T-helper 9 cell (primary cell): ENCODE results near the gene OR56B4.
"Not testable (repeated sequence)": the region's sequence is repeated elsewhere in the genome, so short reads cannot be mapped to it uniquely, and the experiment has no call there.

Experiments used
- DNase-seq: peaks from one replicate; pipeline ENCODE4 v3.0.0-alpha.2; 2020
- total RNA-seq, 2 donors: gene quantifications; one replicate each; lab custom pipeline; 2026; lab: John Stamatoyannopoulos, UW

The OR56B4 gene
- 0 reads per million in 2 donors for total RNA-seq

GRCh38 chr11:6107384-6107783 lies at the start of gene OR56B4:
OR56B4 (plus strand) TSS chr11:6107684; CDS start chr11:6107779, 95 bp downstream.
- not testable (repeated sequence) for DNase-seq

- no peak for DNase-seq
These were observed 46.0 kb upstream of the OR56B4 start for GRCh38 chr11:6061475-6061874.

GRCh38 chr11:6062691-6063358 lies 44.7 kb upstream of the OR56B4 start:
- no peak for DNase-seq

- DNase-seq, result no peak
These were observed 40.0 kb upstream of the OR56B4 start for GRCh38 chr11:6067502-6067901.

GRCh38 chr11:6076443-6076842 lies 31.0 kb upstream of the OR56B4 start:
- not testable (repeated sequence) for DNase-seq

- DNase-seq, result no peak
These were observed 29.8 kb upstream of the OR56B4 start for GRCh38 chr11:6077723-6078122.

- no peak for DNase-seq
These were observed 28.0 kb upstream of the OR56B4 start for GRCh38 chr11:6079463-6079862.

- DNase-seq, result no peak
These were observed 24.4 kb upstream of the OR56B4 start for GRCh38 chr11:6083129-6083528.

GRCh38 chr11:6084587-6084986 lies 22.9 kb upstream of the OR56B4 start:
- DNase-seq, result no peak

GRCh38 chr11:6094186-6094585 lies 13.3 kb upstream of the OR56B4 start:
- no peak for DNase-seq

- no peak for DNase-seq
These were observed 11.7 kb upstream of the OR56B4 start for GRCh38 chr11:6095798-6096197.

GRCh38 chr11:6096417-6096816 lies 11.1 kb upstream of the OR56B4 start:
- DNase-seq, result no peak

GRCh38 chr11:6099577-6099976 lies 7.9 kb upstream of the OR56B4 start:
- no peak for DNase-seq

- no peak for DNase-seq
These were observed 2.5 kb downstream of the OR56B4 start for GRCh38 chr11:6110011-6110410.

- no peak for DNase-seq
These were observed 4.2 kb downstream of the OR56B4 start for GRCh38 chr11:6111673-6112072.

GRCh38 chr11:6116638-6117037 lies 9.2 kb downstream of the OR56B4 start:
- no peak for DNase-seq

GRCh38 chr11:6124245-6124644 lies 16.8 kb downstream of the OR56B4 start:
- DNase-seq, result no peak

- DNase-seq, result no peak
These were observed 20.4 kb downstream of the OR56B4 start for GRCh38 chr11:6127881-6128280.

GRCh38 chr11:6129011-6129410 lies 21.5 kb downstream of the OR56B4 start:
- DNase-seq, result no peak

GRCh38 chr11:6129635-6130034 lies 22.2 kb downstream of the OR56B4 start:
- DNase-seq, result no peak

- no peak for DNase-seq
These were observed 24.9 kb downstream of the OR56B4 start for GRCh38 chr11:6132431-6132830.

- DNase-seq, result not testable (repeated sequence)
These were observed 28.5 kb downstream of the OR56B4 start for GRCh38 chr11:6135936-6136335.

- DNase-seq, result no peak
These were observed 35.5 kb downstream of the OR56B4 start for GRCh38 chr11:6142936-6143335.

- DNase-seq, result not testable (repeated sequence)
These were observed 36.3 kb downstream of the OR56B4 start for GRCh38 chr11:6143737-6144136.

GRCh38 chr11:6151117-6151516 lies 43.6 kb downstream of the OR56B4 start:
- DNase-seq, result no peak
